ENCODE data around the gene COPG2. TPM values are rescaled to one million over a fixed set of nuclear protein-coding genes. Genes with fewer than 3 reads are reported as not detected.

COPG2 gene
- total and polyA plus RNA-seq, 2 of the 8 experiments (the other 6 are each of a cell fraction or from before 2014, with no cell fraction given): 50.3 to 53.1 TPM

GRCh38 chr7:130468612-130469011 is 199.9 kb downstream of the COPG2 start:
- POLR2A ChIA-PET (ENCODE audit: partially characterized antibody): no interaction called here
- Histone ChIP-seq H3K9ac (replicated peaks in 1 of 4; ENCODE audit: extremely low read depth in 1 of 4, low read depth in 3 of 4, low read length in 3 of 4) (no peak overlapping the region), H3K36me3 (ENCODE audit: control insufficient read depth in 2 of 4, insufficient read depth in 4 of 4, low read length in 3 of 4) (no peaks in the 10 kb centered on the region)
- TF ChIP-seq ZNF274 (IDR thresholded peaks at IDR 0.05; ENCODE audit: borderline replicate concordance, extremely low read depth, low read length): no peak
- TF ChIP-seq, protein P1, sequence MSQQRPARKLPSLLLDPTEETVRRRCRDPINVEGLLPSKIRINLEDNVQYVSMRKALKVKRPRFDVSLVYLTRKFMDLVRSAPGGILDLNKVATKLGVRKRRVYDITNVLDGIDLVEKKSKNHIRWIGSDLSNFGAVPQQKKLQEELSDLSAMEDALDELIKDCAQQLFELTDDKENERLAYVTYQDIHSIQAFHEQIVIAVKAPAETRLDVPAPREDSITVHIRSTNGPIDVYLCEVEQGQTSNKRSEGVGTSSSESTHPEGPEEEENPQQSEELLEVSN (IDR thresholded peaks at IDR 0.05): no peak
- no peak for TF ChIP-seq SP1 (IDR thresholded peaks at IDR 0.05; ENCODE audit: low read depth, low read length)
- TF ChIP-seq, protein P2, sequence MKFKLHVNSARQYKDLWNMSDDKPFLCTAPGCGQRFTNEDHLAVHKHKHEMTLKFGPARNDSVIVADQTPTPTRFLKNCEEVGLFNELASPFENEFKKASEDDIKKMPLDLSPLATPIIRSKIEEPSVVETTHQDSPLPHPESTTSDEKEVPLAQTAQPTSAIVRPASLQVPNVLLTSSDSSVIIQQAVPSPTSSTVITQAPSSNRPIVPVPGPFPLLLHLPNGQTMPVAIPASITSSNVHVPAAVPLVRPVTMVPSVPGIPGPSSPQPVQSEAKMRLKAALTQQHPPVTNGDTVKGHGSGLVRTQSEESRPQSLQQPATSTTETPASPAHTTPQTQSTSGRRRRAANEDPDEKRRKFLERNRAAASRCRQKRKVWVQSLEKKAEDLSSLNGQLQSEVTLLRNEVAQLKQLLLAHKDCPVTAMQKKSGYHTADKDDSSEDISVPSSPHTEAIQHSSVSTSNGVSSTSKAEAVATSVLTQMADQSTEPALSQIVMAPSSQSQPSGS (IDR thresholded peaks at IDR 0.05; ENCODE audit: low read length): no peak
- TF ChIP-seq JUND (IDR thresholded peaks at IDR 0.05; ENCODE audit: low read length): no peak
- no peak for TF ChIP-seq YY1 (IDR thresholded peaks at IDR 0.05; ENCODE audit: low read depth, low read length)
- TF ChIP-seq SIN3A (conservative IDR thresholded peaks at IDR 0.05 in 1 of 2, IDR thresholded peaks at IDR 0.05 in 1 of 2; ENCODE audit: low read depth in 1 of 2, low read length in 2 of 2): no peak
- no peak for TF ChIP-seq MAFK (IDR thresholded peaks at IDR 0.05; ENCODE audit: low read depth, low read length)
- TF ChIP-seq POLR2A (IDR thresholded peaks at IDR 0.05; ENCODE audit: control extremely low read depth in 1 of 2, low read depth in 2 of 2, low read length in 2 of 2): no peak
- no peak for TF ChIP-seq TCF12 (IDR thresholded peaks at IDR 0.05; ENCODE audit: low read depth, low read length)
- no peak for TF ChIP-seq SAP30 (IDR thresholded peaks at IDR 0.05; ENCODE audit: insufficient read depth, insufficient replicate concordance, low read length)
- no peak for TF ChIP-seq GABPA (IDR thresholded peaks at IDR 0.05; ENCODE audit: borderline replicate concordance, insufficient read depth, low read length)
- no peak for TF ChIP-seq PHF8 (conservative IDR thresholded peaks at IDR 0.05; ENCODE audit: low read depth, low read length)

More at GRCh38 chr7:130468612-130469011, 199.9 kb downstream of the COPG2 start:
- Histone ChIP-seq H2BK15ac (ENCODE audit: low read length) (no peak overlapping the region), H2AFZ (ENCODE audit: low read length) (no peak overlapping the region), H3K9me3 (ENCODE audit: insufficient read depth in 2 of 2, low read depth in 1 of 2, low read length in 1 of 2) (no peaks in the 10 kb centered on the region), H3K4me3 (ENCODE audit: extremely low read depth in 1 of 4, insufficient read depth in 2 of 4, low read depth in 3 of 4, low read length in 4 of 4) (no peak overlapping the region), H4K5ac (ENCODE audit: insufficient read length, low read depth, low read length) (no peak overlapping the region), H2BK120ac (replicated peaks; ENCODE audit: low read depth, low read length) (no peak overlapping the region), H2BK20ac (ENCODE audit: low read length) (no peak overlapping the region), H2AK5ac (ENCODE audit: low read depth, low read length) (no peak overlapping the region), H3K23me2 (ENCODE audit: low read depth, low read length) (no peaks in the 10 kb centered on the region; the same call in 1 of the 2 replicates), H3K4me1 (replicated peaks in 1 of 4; ENCODE audit: control insufficient read depth in 3 of 4, insufficient read depth in 4 of 4, low read length in 3 of 4) (no peaks in the 10 kb centered on the region), H3K18ac (ENCODE audit: extremely low read depth, low read length) (no peak overlapping the region), H4K20me1 (replicated peaks in 1 of 2; ENCODE audit: control insufficient read depth in 1 of 2, insufficient read depth in 2 of 2, low read length in 2 of 2) (no peaks in the 10 kb centered on the region), H3K14ac (ENCODE audit: insufficient read length) (no peak overlapping the region), H3K27ac (ENCODE audit: low read depth, low read length) (no peak overlapping the region), H3K56ac (replicated peaks; ENCODE audit: insufficient read length, low read depth, low read length) (no peak overlapping the region), H2BK12ac (ENCODE audit: low read depth, low read length) (no peak overlapping the region), H3K79me1 (ENCODE audit: low read depth, low read length) (no peaks in the 10 kb centered on the region), H3K4me2 (ENCODE audit: insufficient read depth in 1 of 2, low read depth in 2 of 2, low read length in 2 of 2) (no peak overlapping the region), H3K27me3 (replicated peaks in 1 of 4; ENCODE audit: control insufficient read depth in 3 of 4, extremely low read depth in 1 of 4, insufficient read depth in 3 of 4, low read length in 3 of 4) (no peaks in the 10 kb centered on the region), H3K79me2 (ENCODE audit: control insufficient read depth in 1 of 2, insufficient read depth in 2 of 2, low read length in 2 of 2) (no peaks in the 10 kb centered on the region), H3K23ac (ENCODE audit: insufficient read length) (no peak overlapping the region), H4K8ac (ENCODE audit: extremely low read depth, insufficient read depth, low read length) (no peak overlapping the region), H3K4ac (replicated peaks; ENCODE audit: insufficient read length, low read depth, low read length) (no peak overlapping the region), H2BK5ac (ENCODE audit: low read depth, low read length) (no peak overlapping the region), H4K91ac (replicated peaks; ENCODE audit: insufficient read length, low read length) (no peak overlapping the region)
- CTCF ChIA-PET (ENCODE audit: partially characterized antibody): no interaction called here
- FAIRE-seq (no peak), DNase-seq (ENCODE audit: low read depth in 1 of 2, low spot score in 2 of 2) (no peak)
- WGBS, 2 experiments (ENCODE audit: extremely low coverage in 1 of 2, insufficient coverage in 1 of 2, insufficient read length in 1 of 2, insufficient replicate concordance in 2 of 2, low coverage in 1 of 2, low lambda C conversion rate in 2 of 2, missing lambda C conversion rate in 1 of 2): 90% methylated on average over 1 of the region's 1 CpG; no CpG with 5 or more reads in 1 of the 2 experiments

Measured in H1 (cell line).